H9 (cell line): ENCODE measurements around the gene ROR1. TPM values are rescaled to one million over a fixed set of nuclear protein-coding genes. Genes with fewer than 3 reads are reported as not detected.

Experiments used
- DNase-seq: peaks from one replicate; pipeline ENCODE4 v3.0.0-alpha.2; 2017
- H2AFZ ChIP-seq: one replicate; pipeline ENCODE4 v1.6.1; 2013; ENCODE audit warnings: mild to moderate bottlenecking, low read length, control low read depth, moderate library complexity
- H2AK5ac ChIP-seq: 2 replicates; pipeline ENCODE4 v1.6.1; 2013; ENCODE audit warnings: low read length, control low read depth, mixed read lengths; ENCODE audit not compliant: insufficient read length
- H2BK120ac ChIP-seq: one replicate; pipeline ENCODE4 v1.6.1; 2013; ENCODE audit warnings: low read depth, mild to moderate bottlenecking, low read length, control low read depth, inconsistent platforms; ENCODE audit not compliant: poor library complexity, severe bottlenecking
- H2BK12ac ChIP-seq: 2 replicates; pipeline ENCODE4 v1.6.1; 2013; ENCODE audit warnings: low read length, control low read depth, mixed read lengths, low read depth; ENCODE audit not compliant: insufficient read length
- H2BK15ac ChIP-seq: 2 replicates; pipeline ENCODE4 v1.6.1; 2013; ENCODE audit warnings: low read depth, low read length, control low read depth
- H2BK20ac ChIP-seq: one replicate; pipeline ENCODE4 v1.6.1; 2013; ENCODE audit warnings: low read depth, mild to moderate bottlenecking, low read length, control low read depth, inconsistent platforms; ENCODE audit not compliant: poor library complexity, severe bottlenecking
- H2BK5ac ChIP-seq: 2 replicates; pipeline ENCODE4 v1.6.1; 2013; ENCODE audit warnings: low read length, control low read depth, mixed read lengths; ENCODE audit not compliant: insufficient read length
- H3K14ac ChIP-seq: 2 replicates; pipeline ENCODE4 v1.6.1; 2013; ENCODE audit warnings: low read length, control low read depth; ENCODE audit not compliant: insufficient read depth
- H3K18ac ChIP-seq: 2 replicates; pipeline ENCODE4 v1.6.1; 2013; ENCODE audit warnings: low read depth, mild to moderate bottlenecking, mixed read lengths, low read length, control low read depth; ENCODE audit not compliant: insufficient read length
- H3K23ac ChIP-seq: 2 replicates; pipeline ENCODE4 v1.6.1; 2013; ENCODE audit warnings: low read length, control low read depth, mixed read lengths, low read depth; ENCODE audit not compliant: insufficient read length
- H3K23me2 ChIP-seq: 2 replicates; pipeline ENCODE4 v1.6.1; 2013; ENCODE audit warnings: low read depth, mild to moderate bottlenecking, mixed read lengths, low read length, control low read depth; ENCODE audit not compliant: insufficient read length, poor library complexity, severe bottlenecking
- H3K27ac ChIP-seq: 2 replicates; pipeline ENCODE4 v1.5.1; 2013; ENCODE audit warnings: low read length, control low read depth, mixed read lengths, low read depth; ENCODE audit not compliant: insufficient read length
- H3K27me3 ChIP-seq: 2 replicates; pipeline ENCODE4 v1.6.1; 2013; ENCODE audit warnings: low read length, control low read depth, inconsistent platforms; ENCODE audit not compliant: insufficient read depth
- H3K4ac ChIP-seq: 2 replicates; pipeline ENCODE4 v1.6.1; 2013; ENCODE audit warnings: low read depth, mild to moderate bottlenecking, control low read depth, inconsistent platforms, low read length, moderate library complexity
- H3K4me1 ChIP-seq: 2 replicates; pipeline ENCODE4 v1.6.1; 2013; ENCODE audit warnings: low read length, control low read depth, inconsistent platforms; ENCODE audit not compliant: insufficient read depth
- H3K4me2 ChIP-seq: 2 replicates; pipeline ENCODE4 v1.6.1; 2013; ENCODE audit warnings: low read length, control low read depth, mixed read lengths; ENCODE audit not compliant: insufficient read length, insufficient read depth
- H3K56ac ChIP-seq: 2 replicates; pipeline ENCODE4 v1.6.1; 2013; ENCODE audit warnings: low read depth, mild to moderate bottlenecking, mixed read lengths, low read length, control low read depth; ENCODE audit not compliant: insufficient read length
- H3K79me1 ChIP-seq: 2 replicates; pipeline ENCODE4 v1.6.1; 2013; ENCODE audit warnings: low read depth, mild to moderate bottlenecking, moderate library complexity, low read length, control low read depth, inconsistent platforms; ENCODE audit not compliant: insufficient read depth, poor library complexity, severe bottlenecking
- H3K79me2 ChIP-seq: 2 replicates; pipeline ENCODE4 v1.6.1; 2013; ENCODE audit warnings: low read length, control low read depth, inconsistent platforms; ENCODE audit not compliant: insufficient read depth
- H3K9ac ChIP-seq: 2 replicates; pipeline ENCODE4 v1.6.1; 2013; ENCODE audit warnings: low read length, control low read depth, mixed read lengths; ENCODE audit not compliant: insufficient read length; ENCODE audit errors: extremely low read depth
- H3K9me3 ChIP-seq: one replicate; pipeline ENCODE4 v1.6.1; 2013; ENCODE audit warnings: low read depth, low read length, inconsistent platforms; ENCODE audit not compliant: control insufficient read depth
- H3T11ph ChIP-seq: one replicate; pipeline ENCODE4 v1.6.1; 2013; ENCODE audit warnings: mild to moderate bottlenecking, low read length, control low read depth, inconsistent platforms
- H4K20me1 ChIP-seq: one replicate; pipeline ENCODE4 v1.6.1; 2013; ENCODE audit not compliant: control insufficient read depth, insufficient read length, insufficient read depth
- H4K5ac ChIP-seq: 2 replicates; pipeline ENCODE4 v1.6.1; 2013; ENCODE audit warnings: low read depth, mild to moderate bottlenecking, mixed read lengths, low read length, control low read depth; ENCODE audit not compliant: insufficient read length
- H4K8ac ChIP-seq: replicated peaks from 2 replicates; pipeline ENCODE4 v1.6.1; 2013; ENCODE audit warnings: low read length, control low read depth, mixed read lengths, low read depth; ENCODE audit not compliant: insufficient read length
- H4K91ac ChIP-seq: 2 replicates; pipeline ENCODE4 v1.6.1; 2013; ENCODE audit warnings: low read depth, mild to moderate bottlenecking, moderate library complexity, mixed read lengths, low read length, control low read depth; ENCODE audit not compliant: insufficient read length
- H3K27ac Mint-ChIP-seq, 3 experiments: 2 replicates in 2 of 3; 3 replicates in 1 of 3; pipeline ENCODE4 v1.8.0; 2020 to 2021; ENCODE audit warnings: mixed read lengths in 3 of 3, mild to moderate bottlenecking in 1 of 3, moderate library complexity in 1 of 3
- H3K27me3 Mint-ChIP-seq: 2 replicates; pipeline ENCODE4 v1.8.0; 2021; ENCODE audit warnings: low read depth, mild to moderate bottlenecking, moderate library complexity, mixed read lengths
- H3K36me3 Mint-ChIP-seq, 3 experiments: 2 replicates in 2 of 3; 3 replicates in 1 of 3; pipeline ENCODE4 v1.8.0; 2020 to 2021; ENCODE audit warnings: low read depth in 3 of 3, mixed read lengths in 3 of 3; ENCODE audit not compliant: insufficient read depth in 1 of 3
- H3K4me1 Mint-ChIP-seq, 2 experiments: 2 replicates each; pipeline ENCODE4 v1.8.0; 2020; ENCODE audit warnings: mixed read lengths in 2 of 2
- H3K4me3 Mint-ChIP-seq, 2 experiments: 2 replicates in 1 of 2; 3 replicates in 1 of 2; pipeline ENCODE4 v1.8.0; 2020 to 2021; ENCODE audit warnings: mild to moderate bottlenecking in 2 of 2, mixed read lengths in 2 of 2, moderate library complexity in 1 of 2
- H3K9me3 Mint-ChIP-seq, 2 experiments: 2 replicates in 1 of 2; 3 replicates in 1 of 2; pipeline ENCODE4 v1.8.0; 2020; ENCODE audit warnings: mild to moderate bottlenecking in 2 of 2, mixed read lengths in 2 of 2, moderate library complexity in 1 of 2
- WGBS: extraction: QIAGEN DNeasy Blood & Tissue Kit; methylation state at CpG from one replicate; pipeline ENCODE4 v1.1.7; 2013; ENCODE audit warnings: missing lambda C conversion rate, low lambda C conversion rate, mixed read lengths; ENCODE audit not compliant: insufficient read length; ENCODE audit errors: extremely low coverage; 5-methylcytosine and 5-hydroxymethylcytosine counted together
- total RNA-seq: library from RNA; stranded (reverse); gene quantifications from 2 replicates; pipeline ENCODE4 v1.2.1, GENCODE V29; 2021
- TF ChIP-seq, protein P1 (sequence below): fragments of 200-600 bp; sonication (generic); conservative IDR thresholded peaks from 3 replicates; pipeline ENCODE4 v1.8.0; 2021; ENCODE audit warnings: antibody characterized with exemption, mild to moderate bottlenecking

The ROR1 gene
- total RNA-seq, 1 experiment from 2014 or later, result 75.9 TPM

DNA sequence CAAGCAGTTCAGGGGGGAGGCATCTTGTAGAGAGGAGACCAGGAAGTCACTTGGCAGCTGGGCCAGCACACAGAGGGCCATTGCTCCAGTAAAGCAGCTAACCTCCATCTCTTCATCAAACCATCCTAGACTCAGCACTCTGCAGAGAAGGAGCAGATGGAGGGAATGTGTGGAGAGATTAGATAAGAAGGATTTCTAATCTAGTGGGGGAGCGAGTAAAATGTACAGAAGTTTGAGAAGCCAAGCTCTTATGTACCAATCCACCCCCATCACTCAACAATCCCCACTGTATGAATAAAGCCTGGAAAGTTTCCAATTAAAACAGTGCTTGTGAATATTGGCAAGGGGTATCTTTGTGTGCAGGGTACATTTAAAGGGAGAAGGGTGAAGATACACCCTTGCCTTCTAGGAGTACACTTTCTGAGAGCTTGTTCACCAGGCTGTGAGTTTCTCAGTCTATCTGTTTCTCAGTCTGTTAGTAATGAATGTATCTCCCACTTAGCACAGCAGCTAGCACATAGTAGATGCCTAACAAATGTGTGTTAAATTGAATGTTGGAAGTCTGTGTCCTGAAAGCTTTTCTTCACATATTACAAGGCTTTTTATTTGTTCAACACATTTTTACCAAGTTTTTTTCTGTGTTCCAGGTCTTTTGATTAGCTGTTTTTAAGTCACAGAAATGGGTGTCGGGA is 286.9 kb downstream of the ROR1 start:
- Histone ChIP-seq H3K27ac (no peak overlapping the region), H3K4me2 (no peak overlapping the region), H2BK20ac (no peak overlapping the region), H3K9me3 (no peaks in the 10 kb centered on the region), H2BK12ac (no peak overlapping the region), H2BK5ac (no peak overlapping the region), H3K14ac (no peak overlapping the region), H2BK120ac (no peak overlapping the region), H4K20me1 (no peaks in the 10 kb centered on the region), H4K5ac (no peak overlapping the region), H4K91ac (no peak overlapping the region), H3K27me3 (no peaks in the 10 kb centered on the region), H3K9ac (no peak overlapping the region), H2AK5ac (no peak overlapping the region), H3K4me1 (peaks cover 5% of the 10 kb centered on the region), H4K8ac (no peak overlapping the region), H3K79me2 (no peaks in the 10 kb centered on the region), H3K18ac (no peak overlapping the region), H3K79me1 (no peaks in the 10 kb centered on the region), H3K23me2 (no peaks in the 10 kb centered on the region), H2BK15ac (no peak overlapping the region), H3T11ph (no peak overlapping the region), H2AFZ (no peak overlapping the region), H3K56ac (no peak overlapping the region), H3K23ac (no peak overlapping the region), H3K4ac (no peak overlapping the region)
- DNase-seq, result no peak
- TF ChIP-seq, protein P1, sequence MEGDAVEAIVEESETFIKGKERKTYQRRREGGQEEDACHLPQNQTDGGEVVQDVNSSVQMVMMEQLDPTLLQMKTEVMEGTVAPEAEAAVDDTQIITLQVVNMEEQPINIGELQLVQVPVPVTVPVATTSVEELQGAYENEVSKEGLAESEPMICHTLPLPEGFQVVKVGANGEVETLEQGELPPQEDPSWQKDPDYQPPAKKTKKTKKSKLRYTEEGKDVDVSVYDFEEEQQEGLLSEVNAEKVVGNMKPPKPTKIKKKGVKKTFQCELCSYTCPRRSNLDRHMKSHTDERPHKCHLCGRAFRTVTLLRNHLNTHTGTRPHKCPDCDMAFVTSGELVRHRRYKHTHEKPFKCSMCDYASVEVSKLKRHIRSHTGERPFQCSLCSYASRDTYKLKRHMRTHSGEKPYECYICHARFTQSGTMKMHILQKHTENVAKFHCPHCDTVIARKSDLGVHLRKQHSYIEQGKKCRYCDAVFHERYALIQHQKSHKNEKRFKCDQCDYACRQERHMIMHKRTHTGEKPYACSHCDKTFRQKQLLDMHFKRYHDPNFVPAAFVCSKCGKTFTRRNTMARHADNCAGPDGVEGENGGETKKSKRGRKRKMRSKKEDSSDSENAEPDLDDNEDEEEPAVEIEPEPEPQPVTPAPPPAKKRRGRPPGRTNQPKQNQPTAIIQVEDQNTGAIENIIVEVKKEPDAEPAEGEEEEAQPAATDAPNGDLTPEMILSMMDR, result no peak
- no CpG with 5 or more reads among the region's 2 CpGs for WGBS
- peaks cover 19 to 28% of the 10 kb centered on the region in 2 experiments for H3K4me1 Mint-ChIP-seq
- peaks cover 0 to 4% of the 10 kb centered on the region in 2 experiments; a peak in 2 of 5 replicates for H3K9me3 Mint-ChIP-seq
- peaks cover 15 to 28% (median 16%) of the 10 kb centered on the region in 3 experiments for H3K36me3 Mint-ChIP-seq
- no peak overlapping the region for H3K4me3 Mint-ChIP-seq
- peaks cover 16% of the 10 kb centered on the region for H3K27me3 Mint-ChIP-seq
- no peak overlapping the region for H3K27ac Mint-ChIP-seq
